GM12874 (cell line): Measurements from ENCODE around the gene GANAB.

Experiments
- TF ChIP-seq, protein P1 (sequence below): IDR thresholded peaks from 2 replicates; pipeline ENCODE4 v1.5.1; 2011; ENCODE audit warnings: low read depth, mild to moderate bottlenecking, control low read depth, low read length, moderate library complexity; ENCODE audit not compliant: insufficient read depth

GANAB gene

DNA sequence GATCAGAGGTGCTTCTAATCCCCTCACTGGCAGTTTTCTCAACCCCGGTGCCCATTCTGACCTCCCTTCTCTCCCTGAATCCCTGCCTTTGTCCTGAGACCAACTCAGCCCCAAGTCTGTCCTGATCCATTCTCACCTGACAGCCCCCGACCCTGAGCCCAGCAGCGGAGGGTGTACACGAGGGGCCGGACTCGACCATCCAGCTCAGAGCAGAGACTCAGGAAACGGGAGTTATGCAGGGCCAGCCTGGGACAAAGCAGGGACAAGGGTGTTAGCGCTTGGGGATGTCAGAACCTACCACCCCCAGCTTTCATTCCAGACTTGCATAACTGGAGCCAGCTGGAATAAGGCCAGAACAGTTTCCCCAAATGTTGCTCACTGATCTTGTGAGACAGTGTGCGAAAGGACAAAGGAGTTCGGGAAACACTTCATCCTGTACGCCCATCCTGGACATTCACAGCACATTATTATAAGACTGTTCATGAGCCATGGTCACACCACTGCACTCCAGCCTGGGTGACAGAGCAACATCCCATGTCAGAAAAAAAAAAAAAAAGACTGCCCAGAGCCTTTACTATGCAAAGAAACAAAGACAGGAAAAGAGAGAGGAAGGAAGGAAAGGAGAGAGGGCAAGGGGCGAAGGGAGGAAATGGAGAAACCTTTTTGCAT lies 69.2 kb downstream of the GANAB start:
- TF ChIP-seq, protein P1, sequence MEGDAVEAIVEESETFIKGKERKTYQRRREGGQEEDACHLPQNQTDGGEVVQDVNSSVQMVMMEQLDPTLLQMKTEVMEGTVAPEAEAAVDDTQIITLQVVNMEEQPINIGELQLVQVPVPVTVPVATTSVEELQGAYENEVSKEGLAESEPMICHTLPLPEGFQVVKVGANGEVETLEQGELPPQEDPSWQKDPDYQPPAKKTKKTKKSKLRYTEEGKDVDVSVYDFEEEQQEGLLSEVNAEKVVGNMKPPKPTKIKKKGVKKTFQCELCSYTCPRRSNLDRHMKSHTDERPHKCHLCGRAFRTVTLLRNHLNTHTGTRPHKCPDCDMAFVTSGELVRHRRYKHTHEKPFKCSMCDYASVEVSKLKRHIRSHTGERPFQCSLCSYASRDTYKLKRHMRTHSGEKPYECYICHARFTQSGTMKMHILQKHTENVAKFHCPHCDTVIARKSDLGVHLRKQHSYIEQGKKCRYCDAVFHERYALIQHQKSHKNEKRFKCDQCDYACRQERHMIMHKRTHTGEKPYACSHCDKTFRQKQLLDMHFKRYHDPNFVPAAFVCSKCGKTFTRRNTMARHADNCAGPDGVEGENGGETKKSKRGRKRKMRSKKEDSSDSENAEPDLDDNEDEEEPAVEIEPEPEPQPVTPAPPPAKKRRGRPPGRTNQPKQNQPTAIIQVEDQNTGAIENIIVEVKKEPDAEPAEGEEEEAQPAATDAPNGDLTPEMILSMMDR = no peak

DNA sequence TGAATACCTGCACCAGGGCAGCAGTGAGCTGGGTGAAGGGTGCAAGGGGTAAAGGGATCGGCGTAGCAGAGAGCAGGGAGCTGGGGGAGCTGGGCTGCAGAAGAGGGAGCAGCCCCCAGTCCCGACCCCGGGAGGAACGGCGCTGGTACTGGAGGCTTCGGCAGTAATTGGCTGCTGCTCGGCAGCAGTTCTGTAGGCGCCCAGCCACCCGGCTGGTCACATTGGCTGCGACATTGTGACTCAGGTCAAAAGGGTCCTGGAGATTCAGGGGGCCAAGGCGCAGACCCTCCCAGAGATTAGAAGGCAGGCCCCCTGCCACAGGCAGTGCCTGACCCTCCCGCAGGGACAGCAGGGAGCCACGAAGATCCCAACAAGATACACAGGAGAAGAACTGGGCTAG lies 70.6 kb downstream of the GANAB start:
- TF ChIP-seq, protein P1 = no peak

DNA sequence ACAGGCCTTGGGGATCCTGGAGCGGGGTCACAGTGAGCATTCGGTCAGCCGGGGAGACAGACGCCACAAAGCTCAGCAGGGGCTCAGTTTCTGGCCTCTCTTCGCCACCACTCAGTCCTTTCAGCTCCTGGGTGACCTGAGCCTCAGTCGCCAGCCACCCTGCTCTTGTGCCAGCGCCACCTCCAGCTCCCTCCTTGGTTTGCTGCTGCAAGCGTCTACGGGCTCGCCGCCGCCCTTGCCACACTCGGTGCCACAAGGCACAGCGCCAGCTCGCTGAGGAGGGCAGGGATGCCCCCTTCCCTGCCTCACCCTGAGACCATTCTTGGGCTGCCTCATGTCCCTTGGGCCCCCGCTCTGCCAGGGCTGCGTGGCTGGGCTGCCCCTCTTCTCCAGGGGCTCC lies 71.3 kb downstream of the GANAB start:
- TF ChIP-seq, protein P1 = no peak
